Stimulated activated naive CD8-positive, alpha-beta T cell treated with anti-CD3 and anti-CD28 coated beads, Interleukin-15, Interleukin-2, amounts not matched to agents 100 ng/mL and 50 ng/mL, for 24 hours (primary cell): Measurements from ENCODE around the gene NSMCE4A.
"Not testable (repeated sequence)": the region's sequence is repeated elsewhere in the genome, so short reads cannot be mapped to it uniquely, and the experiment has no call there.

Source experiments
- H3K27ac Mint-ChIP-seq: one replicate; pipeline ENCODE4 v1.8.0; 2021; ENCODE audit warnings: mild to moderate bottlenecking, mixed read lengths
- H3K27me3 Mint-ChIP-seq: one replicate; pipeline ENCODE4 v1.8.0; 2021; ENCODE audit warnings: mixed read lengths
- H3K36me3 Mint-ChIP-seq: one replicate; pipeline ENCODE4 v1.8.0; 2021; ENCODE audit warnings: low read depth, mixed read lengths
- H3K4me1 Mint-ChIP-seq: one replicate; pipeline ENCODE4 v1.8.0; 2021; ENCODE audit warnings: low read depth, mixed read lengths
- H3K4me3 Mint-ChIP-seq: one replicate; pipeline ENCODE4 v1.8.0; 2021; ENCODE audit warnings: mild to moderate bottlenecking, mixed read lengths
- H3K9me3 Mint-ChIP-seq: one replicate; pipeline ENCODE4 v1.8.0; 2021; ENCODE audit warnings: mixed read lengths

The NSMCE4A gene

GRCh38 chr10:121974535-121975294 is at the start of gene NSMCE4A:
TSS of gene NSMCE4A (minus strand) at chr10:121975217. CDS start at chr10:121975165, 52 bp downstream.
- Mint-ChIP-seq H3K9me3 (peaks cover 9% of the 10 kb centered on the region), H3K4me3 (peak within 1 kb of the TSS; percentile 92), H3K36me3 (peaks cover 27% of the 10 kb centered on the region), H3K4me1 (peaks cover 22% of the 10 kb centered on the region), H3K27ac (peak within 1 kb of the TSS; percentile 68), H3K27me3 (no peaks in the 10 kb centered on the region)

- not testable (repeated sequence) for H3K4me1 Mint-ChIP-seq, H3K36me3 Mint-ChIP-seq, H3K9me3 Mint-ChIP-seq, H3K27ac Mint-ChIP-seq, H3K4me3 Mint-ChIP-seq
- peaks cover 13% of the 10 kb centered on the region for H3K27me3 Mint-ChIP-seq
Observed at GRCh38 chr10:122023257-122023656, 48.2 kb upstream of the NSMCE4A start.

GRCh38 chr10:122022276-122022675 is 47.3 kb upstream of the NSMCE4A start:
- H3K4me1 Mint-ChIP-seq: no peaks in the 10 kb centered on the region
- no peaks in the 10 kb centered on the region for H3K36me3 Mint-ChIP-seq
- no peaks in the 10 kb centered on the region for H3K9me3 Mint-ChIP-seq
- no peak overlapping the region for H3K4me3 Mint-ChIP-seq
- H3K27me3 Mint-ChIP-seq: peaks cover 13% of the 10 kb centered on the region
- H3K27ac Mint-ChIP-seq: no peak overlapping the region

- no peak overlapping the region for H3K4me3 Mint-ChIP-seq
- H3K27me3 Mint-ChIP-seq: peaks cover 13% of the 10 kb centered on the region
- no peaks in the 10 kb centered on the region for H3K9me3 Mint-ChIP-seq
Observed at GRCh38 chr10:122021828-122022227, 46.8 kb upstream of the NSMCE4A start.

GRCh38 chr10:122021379-122021778 is 46.4 kb upstream of the NSMCE4A start:
- Mint-ChIP-seq H3K27ac (no peak overlapping the region), H3K27me3 (peaks cover 13% of the 10 kb centered on the region), H3K36me3 (no peaks in the 10 kb centered on the region), H3K4me1 (no peaks in the 10 kb centered on the region), H3K9me3 (no peaks in the 10 kb centered on the region), H3K4me3 (no peak overlapping the region)

More at GRCh38 chr10:122021828-122022227, 46.8 kb upstream of the NSMCE4A start:
- no peaks in the 10 kb centered on the region for H3K36me3 Mint-ChIP-seq
- H3K27ac Mint-ChIP-seq: no peak overlapping the region
- H3K4me1 Mint-ChIP-seq: no peaks in the 10 kb centered on the region

- H3K4me1 Mint-ChIP-seq: no peaks in the 10 kb centered on the region
- H3K9me3 Mint-ChIP-seq: no peaks in the 10 kb centered on the region
- no peak overlapping the region for H3K4me3 Mint-ChIP-seq
- no peak overlapping the region for H3K27ac Mint-ChIP-seq
- peaks cover 13% of the 10 kb centered on the region for H3K27me3 Mint-ChIP-seq
- H3K36me3 Mint-ChIP-seq: no peaks in the 10 kb centered on the region
Observed at GRCh38 chr10:122020226-122020625, 45.2 kb upstream of the NSMCE4A start.

- Mint-ChIP-seq H3K4me1 (no peaks in the 10 kb centered on the region), H3K27me3 (peaks cover 13% of the 10 kb centered on the region), H3K9me3 (no peaks in the 10 kb centered on the region), H3K36me3 (no peaks in the 10 kb centered on the region), H3K4me3 (no peak overlapping the region), H3K27ac (no peak overlapping the region)
Observed at GRCh38 chr10:122019414-122019975, 44.5 kb upstream of the NSMCE4A start.

GRCh38 chr10:122018951-122019413 is 44.0 kb upstream of the NSMCE4A start:
- Mint-ChIP-seq H3K4me3 (no peak overlapping the region), H3K9me3 (no peaks in the 10 kb centered on the region), H3K36me3 (no peaks in the 10 kb centered on the region), H3K4me1 (no peaks in the 10 kb centered on the region), H3K27me3 (peaks cover 13% of the 10 kb centered on the region), H3K27ac (no peak overlapping the region)

GRCh38 chr10:122018491-122018890 is 43.5 kb upstream of the NSMCE4A start:
- no peak overlapping the region for H3K4me3 Mint-ChIP-seq
- no peaks in the 10 kb centered on the region for H3K36me3 Mint-ChIP-seq
- H3K9me3 Mint-ChIP-seq: no peaks in the 10 kb centered on the region
- H3K4me1 Mint-ChIP-seq: no peaks in the 10 kb centered on the region
- H3K27ac Mint-ChIP-seq: no peak overlapping the region
- peaks cover 13% of the 10 kb centered on the region for H3K27me3 Mint-ChIP-seq

GRCh38 chr10:122017926-122018325 is 42.9 kb upstream of the NSMCE4A start:
- H3K27ac Mint-ChIP-seq, H3K36me3 Mint-ChIP-seq, H3K4me3 Mint-ChIP-seq, H3K9me3 Mint-ChIP-seq, H3K4me1 Mint-ChIP-seq: not testable (repeated sequence)
- H3K27me3 Mint-ChIP-seq: peaks cover 13% of the 10 kb centered on the region

GRCh38 chr10:122014652-122015248 is 39.7 kb upstream of the NSMCE4A start:
- Mint-ChIP-seq H3K27me3 (peaks cover 19% of the 10 kb centered on the region), H3K4me3 (no peak overlapping the region), H3K4me1 (no peaks in the 10 kb centered on the region), H3K9me3 (no peaks in the 10 kb centered on the region), H3K27ac (no peak overlapping the region), H3K36me3 (no peaks in the 10 kb centered on the region)

- Mint-ChIP-seq H3K4me1 (no peaks in the 10 kb centered on the region), H3K27me3 (peaks cover 11% of the 10 kb centered on the region), H3K9me3 (no peaks in the 10 kb centered on the region), H3K27ac (no peak overlapping the region), H3K36me3 (no peaks in the 10 kb centered on the region), H3K4me3 (no peak overlapping the region)
Observed at GRCh38 chr10:122013311-122013780, 38.3 kb upstream of the NSMCE4A start.

GRCh38 chr10:122012731-122013130 is 37.7 kb upstream of the NSMCE4A start:
- H3K27me3 Mint-ChIP-seq: peaks cover 11% of the 10 kb centered on the region
- no peak overlapping the region for H3K4me3 Mint-ChIP-seq
- H3K27ac Mint-ChIP-seq: no peak overlapping the region
- H3K4me1 Mint-ChIP-seq: no peaks in the 10 kb centered on the region
- H3K9me3 Mint-ChIP-seq: no peaks in the 10 kb centered on the region
- H3K36me3 Mint-ChIP-seq: no peaks in the 10 kb centered on the region

- Mint-ChIP-seq H3K4me1 (no peaks in the 10 kb centered on the region), H3K36me3 (no peaks in the 10 kb centered on the region), H3K4me3 (no peak overlapping the region), H3K9me3 (no peaks in the 10 kb centered on the region), H3K27me3 (peaks cover 14% of the 10 kb centered on the region), H3K27ac (no peak overlapping the region)
Observed at GRCh38 chr10:122010405-122011050, 35.5 kb upstream of the NSMCE4A start.

- Mint-ChIP-seq H3K4me1 (no peaks in the 10 kb centered on the region), H3K4me3 (no peak overlapping the region), H3K36me3 (no peaks in the 10 kb centered on the region), H3K27ac (no peak overlapping the region), H3K9me3 (peaks cover 9% of the 10 kb centered on the region), H3K27me3 (peaks cover 14% of the 10 kb centered on the region)
Observed at GRCh38 chr10:122007415-122007814, 32.4 kb upstream of the NSMCE4A start.
